ENCODE measurements around the gene RECQL.

Gene RECQL, protein sequence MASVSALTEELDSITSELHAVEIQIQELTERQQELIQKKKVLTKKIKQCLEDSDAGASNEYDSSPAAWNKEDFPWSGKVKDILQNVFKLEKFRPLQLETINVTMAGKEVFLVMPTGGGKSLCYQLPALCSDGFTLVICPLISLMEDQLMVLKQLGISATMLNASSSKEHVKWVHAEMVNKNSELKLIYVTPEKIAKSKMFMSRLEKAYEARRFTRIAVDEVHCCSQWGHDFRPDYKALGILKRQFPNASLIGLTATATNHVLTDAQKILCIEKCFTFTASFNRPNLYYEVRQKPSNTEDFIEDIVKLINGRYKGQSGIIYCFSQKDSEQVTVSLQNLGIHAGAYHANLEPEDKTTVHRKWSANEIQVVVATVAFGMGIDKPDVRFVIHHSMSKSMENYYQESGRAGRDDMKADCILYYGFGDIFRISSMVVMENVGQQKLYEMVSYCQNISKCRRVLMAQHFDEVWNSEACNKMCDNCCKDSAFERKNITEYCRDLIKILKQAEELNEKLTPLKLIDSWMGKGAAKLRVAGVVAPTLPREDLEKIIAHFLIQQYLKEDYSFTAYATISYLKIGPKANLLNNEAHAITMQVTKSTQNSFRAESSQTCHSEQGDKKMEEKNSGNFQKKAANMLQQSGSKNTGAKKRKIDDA

DNA sequence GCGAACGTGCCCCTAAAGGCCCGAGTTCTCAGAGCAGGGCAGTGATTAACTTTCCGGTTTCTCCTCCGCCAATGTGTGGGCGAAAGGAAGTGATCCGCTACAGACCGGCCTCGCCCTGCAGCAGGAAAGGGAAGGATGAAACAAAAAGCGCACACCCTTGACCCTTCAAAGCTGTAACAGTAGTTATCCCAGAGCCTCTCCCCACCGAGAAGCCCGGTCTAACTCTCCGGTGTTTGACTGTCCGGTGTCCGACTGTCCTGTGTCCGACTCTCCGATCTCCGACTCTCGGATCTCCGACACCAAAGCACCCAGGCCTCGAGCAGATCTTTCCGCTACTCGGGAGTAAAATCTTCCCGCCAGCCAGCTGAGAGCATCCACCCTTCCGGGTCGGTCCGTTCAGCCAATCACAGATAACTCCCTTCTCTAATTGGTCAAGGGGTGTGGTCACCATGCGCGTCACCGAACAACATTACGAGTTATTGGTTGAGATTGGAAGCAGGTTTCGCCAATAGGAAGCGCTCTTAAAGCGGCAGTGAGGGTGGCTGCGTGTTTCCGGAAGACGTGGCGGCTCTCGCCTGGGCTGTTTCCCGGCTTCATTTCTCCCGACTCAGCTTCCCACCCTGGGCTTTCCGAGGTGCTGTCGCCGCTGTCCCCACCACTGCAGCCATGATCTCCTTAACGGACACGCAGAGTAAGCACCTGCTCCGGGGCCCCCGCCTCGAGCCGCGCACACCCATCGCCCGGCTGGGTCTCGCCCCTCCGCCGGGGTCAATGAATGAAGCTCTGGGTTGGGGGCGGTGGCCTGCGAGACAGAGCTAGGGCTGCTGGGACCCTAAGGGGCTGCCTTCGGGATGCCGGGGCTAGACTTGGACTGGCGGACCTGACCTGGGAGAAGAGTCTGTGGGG, at the start of gene RECQL, which contains the start of gene GOLT1B:
RECQL (minus strand) TSS at position 378 of the 906 bp plus-strand sequence. CDS start 2,065 bp downstream, outside the sequence.
GOLT1B (plus strand) TSS at position 532 of the 906 bp plus-strand sequence; CDS start at position 667, 135 bp downstream.
- H3K27me3 Mint-ChIP-seq (ENCODE audit: low read depth) = no peaks in the 10 kb centered on the region
- peaks cover 31% of the 10 kb centered on the region for H3K36me3 Mint-ChIP-seq (ENCODE audit: low read depth)
- peak; percentile 92 for DNase-seq (ENCODE audit: low spot score)
- no peaks in the 10 kb centered on the region for H3K9me3 Mint-ChIP-seq
- no peak within 1 kb of the TSS for H3K4me3 Mint-ChIP-seq
- peaks cover 43% of the 10 kb centered on the region for H3K4me1 Mint-ChIP-seq (ENCODE audit: low read depth)
- H3K27ac Mint-ChIP-seq = no peak within 1 kb of the TSS

DNA sequence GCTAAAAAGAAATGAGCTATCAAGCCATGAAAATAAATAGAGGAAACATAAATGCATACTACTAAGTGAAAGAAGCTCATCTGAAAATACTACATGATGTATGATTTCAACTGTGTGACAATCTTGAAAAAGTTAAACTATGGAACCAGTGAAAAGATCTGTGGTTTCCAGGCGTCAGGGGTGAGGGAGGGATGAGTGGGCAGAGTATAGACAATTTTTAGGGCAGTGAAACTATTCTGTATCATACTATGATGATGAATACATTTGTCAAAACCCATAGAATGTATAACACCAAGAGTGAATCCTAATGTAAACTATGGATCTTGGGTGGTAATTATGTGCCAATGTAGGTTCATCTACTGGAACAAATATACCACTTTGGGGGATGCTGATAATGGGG, 46.0 kb upstream of the RECQL start:
- peak; percentile 30 for DNase-seq (ENCODE audit: low spot score)
- Mint-ChIP-seq H3K4me3 (no peak overlapping the region), H3K36me3 (ENCODE audit: low read depth) (no peaks in the 10 kb centered on the region), H3K4me1 (ENCODE audit: low read depth) (peaks cover 2% of the 10 kb centered on the region), H3K27ac (no peak overlapping the region), H3K27me3 (ENCODE audit: low read depth) (no peaks in the 10 kb centered on the region), H3K9me3 (no peaks in the 10 kb centered on the region)

DNA sequence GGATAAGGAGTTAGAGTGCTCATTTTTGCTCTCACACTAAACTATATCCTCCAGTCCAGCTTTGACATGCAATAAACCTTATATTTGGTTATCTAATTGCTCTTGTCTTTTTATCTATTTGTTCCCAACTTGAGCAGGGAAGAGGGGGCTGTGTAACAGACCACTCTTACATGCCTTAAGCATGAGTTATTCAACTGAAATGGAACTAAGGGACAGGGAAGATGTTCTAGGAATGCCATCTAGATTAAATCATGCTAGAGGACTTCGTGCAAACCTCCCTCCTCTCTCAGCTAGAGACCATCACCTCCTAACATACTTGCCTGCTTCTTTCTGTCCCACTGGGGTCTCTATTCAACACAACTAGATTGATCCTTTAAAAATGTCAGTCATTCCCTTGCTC, 45.3 kb upstream of the RECQL start:
- no peaks in the 10 kb centered on the region for H3K27me3 Mint-ChIP-seq (ENCODE audit: low read depth)
- no peak overlapping the region for H3K27ac Mint-ChIP-seq
- no peak for DNase-seq (ENCODE audit: low spot score)
- H3K36me3 Mint-ChIP-seq (ENCODE audit: low read depth) = no peaks in the 10 kb centered on the region
- no peaks in the 10 kb centered on the region for H3K9me3 Mint-ChIP-seq
- peaks cover 2% of the 10 kb centered on the region for H3K4me1 Mint-ChIP-seq (ENCODE audit: low read depth)
- H3K4me3 Mint-ChIP-seq = no peak overlapping the region

DNA sequence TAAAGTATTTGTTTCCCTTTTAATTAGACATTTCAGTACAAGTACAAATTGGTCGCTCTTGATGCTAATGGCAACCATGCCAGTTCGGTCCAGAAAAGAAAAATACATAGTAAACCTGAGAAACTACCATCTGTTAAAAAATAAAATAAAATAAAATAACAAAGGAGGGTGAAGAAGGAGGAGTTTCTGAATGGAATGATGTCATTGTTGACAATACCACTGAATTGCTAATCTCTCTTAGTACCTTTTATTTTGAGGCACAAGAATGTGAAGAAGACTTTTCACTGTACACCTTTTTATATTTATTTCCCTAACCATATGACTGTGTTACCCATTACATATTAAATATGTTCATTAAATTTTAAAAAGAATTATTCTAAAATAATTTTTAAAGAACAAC, 44.1 kb upstream of the RECQL start:
- Mint-ChIP-seq H3K4me3 (no peak overlapping the region), H3K9me3 (no peaks in the 10 kb centered on the region), H3K4me1 (ENCODE audit: low read depth) (peaks cover 2% of the 10 kb centered on the region), H3K36me3 (ENCODE audit: low read depth) (no peaks in the 10 kb centered on the region), H3K27me3 (ENCODE audit: low read depth) (no peaks in the 10 kb centered on the region), H3K27ac (no peak overlapping the region)
- DNase-seq (ENCODE audit: low spot score) = no peak

DNA sequence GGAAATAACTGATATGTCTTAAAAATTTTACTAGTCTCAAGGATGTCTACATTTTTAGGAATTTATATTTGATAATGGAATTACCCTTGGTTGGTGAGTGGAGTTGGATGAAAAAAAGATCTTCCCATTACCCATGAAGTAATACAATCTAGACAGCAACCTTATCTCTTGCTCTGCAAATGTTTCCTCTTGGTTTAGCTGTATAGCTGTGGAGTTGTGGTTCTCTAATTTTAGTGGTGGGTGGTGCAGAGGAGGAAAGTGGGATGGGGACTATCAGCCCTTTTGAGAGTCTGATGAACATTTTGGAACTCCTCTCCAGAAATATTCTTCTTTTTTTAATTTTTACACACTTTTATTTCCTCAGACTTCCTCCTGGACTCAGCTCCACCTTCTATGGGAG, 41.7 kb upstream of the RECQL start:
- H3K4me1 Mint-ChIP-seq (ENCODE audit: low read depth) = peaks cover 9% of the 10 kb centered on the region
- H3K27me3 Mint-ChIP-seq (ENCODE audit: low read depth) = no peaks in the 10 kb centered on the region
- DNase-seq (ENCODE audit: low spot score) = no peak

DNA sequence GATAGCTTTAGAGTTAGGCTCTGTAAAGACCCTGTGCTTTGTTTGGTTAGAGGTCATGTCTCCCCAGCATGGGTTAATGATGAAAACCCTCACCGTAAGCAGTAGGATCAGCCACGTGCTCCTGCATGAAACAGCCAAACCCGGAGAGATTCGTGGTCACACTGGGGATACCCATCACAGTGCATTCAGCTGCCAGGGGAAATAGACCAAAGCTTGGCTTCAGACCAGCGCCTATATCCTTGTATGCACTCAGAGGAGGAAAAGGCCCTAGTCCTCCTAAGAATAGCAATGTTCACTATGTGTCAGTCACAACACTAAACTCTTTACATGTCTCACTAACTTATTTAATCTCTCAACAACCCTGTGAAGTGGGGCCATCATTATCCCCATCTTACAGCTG, 41.0 kb upstream of the RECQL start:
- Mint-ChIP-seq H3K9me3 (no peaks in the 10 kb centered on the region), H3K27ac (no peak overlapping the region), H3K27me3 (ENCODE audit: low read depth) (no peaks in the 10 kb centered on the region), H3K36me3 (ENCODE audit: low read depth) (no peaks in the 10 kb centered on the region), H3K4me1 (ENCODE audit: low read depth) (peaks cover 9% of the 10 kb centered on the region), H3K4me3 (no peak overlapping the region)
- DNase-seq (ENCODE audit: low spot score) = no peak

More for the DNA sequence above, 41.7 kb upstream of the RECQL start:
- H3K4me3 Mint-ChIP-seq = no peak overlapping the region
- no peaks in the 10 kb centered on the region for H3K9me3 Mint-ChIP-seq
- H3K36me3 Mint-ChIP-seq (ENCODE audit: low read depth) = no peaks in the 10 kb centered on the region
- H3K27ac Mint-ChIP-seq = no peak overlapping the region

DNA sequence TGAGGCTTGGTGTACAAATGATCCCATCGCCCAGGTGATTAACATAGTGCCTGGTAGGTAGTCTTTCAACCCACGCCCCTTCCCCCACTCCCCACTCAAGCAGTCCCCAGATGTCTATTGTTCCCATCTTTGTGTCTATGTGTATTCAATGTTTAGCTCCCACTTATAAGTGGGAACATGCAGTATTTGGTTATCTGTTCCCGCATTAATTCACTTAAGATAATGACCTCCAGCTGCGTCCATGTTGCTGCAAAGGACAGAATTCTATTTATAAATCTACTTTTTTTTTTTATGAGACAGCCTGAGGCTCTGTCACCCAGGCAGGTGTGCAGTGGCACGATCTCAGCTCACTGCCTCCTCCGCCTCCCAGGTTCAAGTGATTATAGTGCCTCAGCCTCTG, 40.3 kb upstream of the RECQL start:
- H3K36me3 Mint-ChIP-seq (ENCODE audit: low read depth) = no peaks in the 10 kb centered on the region
- H3K27ac Mint-ChIP-seq = no peak overlapping the region
- H3K9me3 Mint-ChIP-seq = no peaks in the 10 kb centered on the region
- no peak for DNase-seq (ENCODE audit: low spot score)
- no peaks in the 10 kb centered on the region for H3K27me3 Mint-ChIP-seq (ENCODE audit: low read depth)
- H3K4me1 Mint-ChIP-seq (ENCODE audit: low read depth) = peaks cover 9% of the 10 kb centered on the region
- H3K4me3 Mint-ChIP-seq = no peak overlapping the region

DNA sequence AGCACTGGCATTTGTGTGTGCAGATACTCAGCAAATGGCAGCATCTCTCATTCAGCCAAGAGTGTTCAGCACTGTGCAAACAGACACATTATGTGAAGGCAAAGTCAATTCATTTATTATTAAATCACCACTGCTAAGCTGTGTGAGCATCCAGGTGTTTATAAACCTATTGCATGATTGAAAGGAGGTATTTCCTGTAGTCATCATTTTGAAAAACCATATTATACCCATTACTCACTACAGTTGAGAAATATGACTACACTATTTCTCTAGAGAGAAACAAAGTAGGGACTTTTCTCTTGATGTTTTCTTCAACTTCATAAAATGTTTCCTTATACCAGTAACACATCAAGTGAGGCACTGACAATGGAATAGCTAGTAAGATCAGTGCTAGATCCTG, 38.4 kb upstream of the RECQL start:
- no peaks in the 10 kb centered on the region for H3K27me3 Mint-ChIP-seq (ENCODE audit: low read depth)
- no peak for DNase-seq (ENCODE audit: low spot score)
- H3K9me3 Mint-ChIP-seq = no peaks in the 10 kb centered on the region
- no peaks in the 10 kb centered on the region for H3K36me3 Mint-ChIP-seq (ENCODE audit: low read depth)
- no peak overlapping the region for H3K4me3 Mint-ChIP-seq
- H3K4me1 Mint-ChIP-seq (ENCODE audit: low read depth) = peaks cover 9% of the 10 kb centered on the region
- H3K27ac Mint-ChIP-seq = no peak overlapping the region

DNA sequence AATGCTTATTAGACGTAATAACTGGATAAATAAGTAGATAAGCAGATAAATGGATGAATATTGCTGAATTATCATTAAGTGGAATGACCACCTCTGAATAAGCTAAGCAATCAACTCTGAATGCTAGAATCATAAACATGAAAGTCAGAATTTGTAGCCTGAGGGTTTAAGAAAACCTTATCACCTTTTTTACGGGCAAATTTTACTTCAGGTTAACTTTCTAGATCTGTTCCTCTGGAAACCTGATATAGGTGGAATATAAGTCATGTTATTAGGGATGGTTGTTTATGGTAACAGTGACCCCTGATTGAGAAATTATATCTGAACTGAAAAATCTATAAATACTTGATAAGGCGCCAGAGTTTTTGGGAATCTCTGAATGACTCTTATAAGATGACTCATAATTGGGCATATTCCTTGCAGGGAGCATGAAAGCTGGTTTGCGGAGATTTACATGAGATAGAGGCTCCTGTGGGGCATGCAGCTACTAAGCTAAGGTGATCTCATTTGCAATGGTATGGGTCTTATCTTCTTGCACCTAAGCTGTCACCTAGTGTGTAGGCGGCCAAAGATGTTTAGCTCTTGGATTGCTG, 36.7 kb upstream of the RECQL start:
- Mint-ChIP-seq H3K9me3 (no peaks in the 10 kb centered on the region), H3K4me3 (no peak overlapping the region), H3K27ac (no peak overlapping the region), H3K4me1 (ENCODE audit: low read depth) (peaks cover 7% of the 10 kb centered on the region), H3K27me3 (ENCODE audit: low read depth) (no peaks in the 10 kb centered on the region), H3K36me3 (ENCODE audit: low read depth) (no peaks in the 10 kb centered on the region)
- no peak for DNase-seq (ENCODE audit: low spot score)

DNA sequence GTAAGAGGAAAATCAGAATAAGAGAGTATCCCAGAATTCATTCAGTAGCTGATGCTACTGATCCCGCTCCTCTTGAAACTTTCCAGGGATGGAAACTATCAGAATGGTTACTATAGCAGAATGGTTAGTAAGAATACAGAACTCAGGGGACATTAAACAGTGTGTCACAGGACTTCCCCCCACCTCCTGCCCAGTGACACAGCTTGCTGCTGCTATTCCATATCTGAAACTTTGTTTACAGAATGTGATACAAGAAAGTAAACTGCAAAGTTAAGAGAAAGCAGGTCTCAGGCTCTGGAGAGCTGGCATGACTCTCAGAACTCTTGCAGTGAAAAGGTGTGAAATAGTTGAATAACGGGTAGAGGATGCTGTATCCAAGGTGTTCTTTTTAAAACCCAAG, 28.0 kb upstream of the RECQL start:
- Mint-ChIP-seq H3K27ac (no peak overlapping the region), H3K4me3 (no peak overlapping the region), H3K9me3 (peaks cover 5% of the 10 kb centered on the region), H3K27me3 (ENCODE audit: low read depth) (peaks cover 26% of the 10 kb centered on the region), H3K4me1 (ENCODE audit: low read depth) (peaks cover 6% of the 10 kb centered on the region), H3K36me3 (ENCODE audit: low read depth) (no peaks in the 10 kb centered on the region)
- no peak for DNase-seq (ENCODE audit: low spot score)

DNA sequence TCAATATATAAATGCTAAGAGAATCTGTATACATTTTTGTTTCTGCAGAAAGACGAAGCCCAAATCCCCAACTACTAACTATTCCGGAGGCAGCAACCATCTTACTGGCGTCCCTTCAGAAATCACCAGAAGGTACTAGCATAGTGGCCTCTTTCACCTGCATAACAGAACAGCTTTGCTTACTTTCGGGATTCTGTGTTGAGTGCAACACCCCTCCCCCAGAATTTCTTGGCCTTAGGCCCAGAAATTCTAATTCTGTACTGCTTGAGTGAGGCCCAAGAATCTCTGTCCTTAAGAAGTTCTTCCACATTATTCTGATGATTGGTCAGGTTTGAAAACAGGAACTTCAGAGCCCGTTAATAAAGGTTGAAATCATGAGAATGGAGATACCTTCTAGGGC, 27.5 kb upstream of the RECQL start:
- peaks cover 9% of the 10 kb centered on the region for H3K9me3 Mint-ChIP-seq
- no peaks in the 10 kb centered on the region for H3K36me3 Mint-ChIP-seq (ENCODE audit: low read depth)
- peak overlapping the region; percentile 74 for H3K4me3 Mint-ChIP-seq
- H3K4me1 Mint-ChIP-seq (ENCODE audit: low read depth) = peaks cover 6% of the 10 kb centered on the region
- no peak overlapping the region for H3K27ac Mint-ChIP-seq
- peaks cover 29% of the 10 kb centered on the region for H3K27me3 Mint-ChIP-seq (ENCODE audit: low read depth)
- DNase-seq (ENCODE audit: low spot score) = no peak

DNA sequence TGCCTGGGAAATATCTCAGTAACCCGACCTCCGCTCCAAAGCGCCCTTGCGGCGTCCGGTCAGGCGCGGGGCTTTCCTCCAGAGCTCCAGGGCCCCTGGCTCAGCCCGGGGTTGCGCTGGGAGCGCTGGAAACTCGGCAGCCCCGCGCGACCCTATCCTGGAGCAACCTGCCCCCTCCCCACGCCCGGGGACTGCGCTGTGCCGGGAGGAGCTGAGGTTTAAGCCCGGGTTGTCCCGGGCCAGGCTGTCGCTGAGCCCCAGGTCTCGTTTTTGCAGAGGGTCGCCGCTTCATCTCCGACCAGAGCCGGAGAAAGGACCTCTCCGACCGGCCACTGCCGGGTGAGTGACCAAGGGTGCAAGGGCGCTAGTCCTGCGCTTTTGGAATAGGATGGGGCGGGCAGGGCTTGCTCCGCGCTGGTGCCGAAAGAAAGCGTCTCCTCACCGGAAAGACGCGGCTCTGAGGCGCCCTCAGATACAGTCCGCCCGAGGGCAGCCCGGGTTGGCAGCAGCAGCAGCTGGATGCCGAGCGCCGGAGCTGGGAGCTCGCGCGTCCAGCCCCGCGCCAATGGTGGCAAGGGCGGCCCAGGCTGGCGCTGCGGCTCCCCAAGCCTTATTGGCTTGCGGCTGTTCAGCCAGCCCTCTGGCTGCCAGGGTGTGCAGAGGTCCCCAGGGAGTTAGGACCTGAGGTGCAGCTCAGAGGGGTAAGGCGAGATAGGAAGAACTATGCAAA, 26.2 kb upstream of the RECQL start:
- peaks cover 29% of the 10 kb centered on the region for H3K27me3 Mint-ChIP-seq (ENCODE audit: low read depth)
- H3K4me1 Mint-ChIP-seq (ENCODE audit: low read depth) = peaks cover 6% of the 10 kb centered on the region
- peaks cover 9% of the 10 kb centered on the region for H3K9me3 Mint-ChIP-seq
- H3K36me3 Mint-ChIP-seq (ENCODE audit: low read depth) = no peaks in the 10 kb centered on the region
- peak; percentile 68 for DNase-seq (ENCODE audit: low spot score)
- no peak overlapping the region for H3K27ac Mint-ChIP-seq
- H3K4me3 Mint-ChIP-seq = peak overlapping the region; percentile 74

DNA sequence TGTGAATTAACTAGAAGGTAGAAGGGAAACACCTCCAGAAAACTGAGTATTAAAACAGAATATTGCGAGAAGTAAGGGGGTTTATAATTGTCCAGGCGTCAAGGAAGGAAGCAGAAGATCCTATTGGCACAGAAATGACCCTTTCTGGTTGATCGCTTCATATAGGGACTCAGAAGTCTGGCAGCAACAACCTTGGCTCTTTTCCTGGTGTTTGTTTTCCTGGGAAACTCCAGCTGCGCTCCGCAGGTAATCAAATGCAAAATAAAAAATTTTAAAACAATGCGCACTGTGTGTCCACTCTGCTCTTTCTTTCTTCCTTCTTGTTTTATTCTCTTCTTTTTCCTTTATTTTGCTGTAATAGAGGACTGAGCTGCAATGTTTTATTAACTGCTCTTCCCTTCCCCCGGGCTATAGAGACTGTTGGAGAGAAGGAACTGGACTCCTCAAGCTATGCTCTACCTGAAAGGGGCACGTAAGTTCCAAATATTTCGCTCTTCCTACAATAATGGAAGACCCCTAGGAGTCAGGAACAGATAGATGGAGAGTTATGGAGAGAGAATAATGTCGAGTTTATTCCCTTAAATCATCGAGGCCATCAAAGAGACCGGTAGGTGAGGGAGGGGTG, 25.4 kb upstream of the RECQL start:
- H3K27me3 Mint-ChIP-seq (ENCODE audit: low read depth) = peaks cover 29% of the 10 kb centered on the region
- H3K9me3 Mint-ChIP-seq = peaks cover 9% of the 10 kb centered on the region
- H3K4me1 Mint-ChIP-seq (ENCODE audit: low read depth) = peaks cover 6% of the 10 kb centered on the region
- H3K4me3 Mint-ChIP-seq = peak overlapping the region; percentile 82
- H3K27ac Mint-ChIP-seq = no peak overlapping the region
- no peaks in the 10 kb centered on the region for H3K36me3 Mint-ChIP-seq (ENCODE audit: low read depth)
- no peak for DNase-seq (ENCODE audit: low spot score)

Data from T-helper 2 cell treated with Interferon-gamma antibody and Interleukin-4, amounts not matched to agents 5 μg/mL and 100 μg/mL, for 36 hours (primary cell).